ENCODE measurements around the gene PNP.

PNP gene

DNA sequence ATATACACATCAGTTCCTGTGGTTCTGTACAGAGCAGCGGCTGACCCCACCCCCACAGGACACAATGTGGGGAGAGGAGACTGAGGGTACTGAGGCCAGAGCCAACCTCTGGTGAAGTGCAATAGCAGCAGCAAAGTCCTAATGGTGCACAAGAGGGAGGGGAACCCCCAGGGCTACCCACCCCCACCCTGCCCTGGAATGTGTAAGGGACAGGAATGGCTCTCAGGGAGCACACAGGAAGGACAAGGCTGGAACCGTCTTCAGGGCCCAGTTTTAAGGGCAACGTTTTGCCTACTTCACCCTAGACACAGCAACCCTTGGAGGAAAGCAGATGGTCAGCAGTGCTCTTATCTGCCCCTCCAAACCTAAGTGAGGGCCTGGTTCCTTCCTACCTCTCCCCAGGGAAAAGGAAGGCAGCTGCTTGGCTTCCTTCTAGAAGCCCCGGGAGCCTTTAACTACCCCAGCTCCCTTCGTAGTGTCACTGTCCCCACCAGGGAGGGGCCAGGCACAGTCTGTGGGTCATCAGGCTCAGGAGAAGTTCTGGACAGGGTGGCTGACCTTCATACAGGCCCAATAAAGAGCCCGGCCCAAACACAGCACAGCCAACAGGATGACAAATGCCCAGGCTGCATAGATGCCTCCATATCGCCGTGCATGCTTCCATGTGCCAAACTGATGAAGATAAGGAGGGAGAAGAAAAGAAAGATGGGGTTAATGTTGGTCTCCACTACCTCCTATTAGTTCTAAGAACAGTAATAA lies 11.0 kb upstream of the PNP start:
- H3K4me3 ChIP-seq (replicated peaks; ENCODE audit: insufficient read depth, low read length): no peak overlapping the region
- DNase-seq (ENCODE audit: low read depth in 1 of 2, low spot score in 1 of 2): peak in 1 of 2 experiments; percentile 38
- no peaks in the 10 kb centered on the region for H3K27me3 ChIP-seq (ENCODE audit: insufficient read depth, poor library complexity, severe bottlenecking)
- TF ChIP-seq GABPA (IDR thresholded peaks at IDR 0.05; ENCODE audit: low read depth) (no peak), POLR2AphosphoS5 (IDR thresholded peaks at IDR 0.05; ENCODE audit: low read depth) (no peak; the same call in 1 of the 2 replicates), CTCF (IDR thresholded peaks at IDR 0.05; ENCODE audit: insufficient read depth, low read length) (no peak), SPI1 (IDR thresholded peaks at IDR 0.05; ENCODE audit: borderline replicate concordance, low read depth) (no peak)
- TF ChIP-seq, protein P1, sequence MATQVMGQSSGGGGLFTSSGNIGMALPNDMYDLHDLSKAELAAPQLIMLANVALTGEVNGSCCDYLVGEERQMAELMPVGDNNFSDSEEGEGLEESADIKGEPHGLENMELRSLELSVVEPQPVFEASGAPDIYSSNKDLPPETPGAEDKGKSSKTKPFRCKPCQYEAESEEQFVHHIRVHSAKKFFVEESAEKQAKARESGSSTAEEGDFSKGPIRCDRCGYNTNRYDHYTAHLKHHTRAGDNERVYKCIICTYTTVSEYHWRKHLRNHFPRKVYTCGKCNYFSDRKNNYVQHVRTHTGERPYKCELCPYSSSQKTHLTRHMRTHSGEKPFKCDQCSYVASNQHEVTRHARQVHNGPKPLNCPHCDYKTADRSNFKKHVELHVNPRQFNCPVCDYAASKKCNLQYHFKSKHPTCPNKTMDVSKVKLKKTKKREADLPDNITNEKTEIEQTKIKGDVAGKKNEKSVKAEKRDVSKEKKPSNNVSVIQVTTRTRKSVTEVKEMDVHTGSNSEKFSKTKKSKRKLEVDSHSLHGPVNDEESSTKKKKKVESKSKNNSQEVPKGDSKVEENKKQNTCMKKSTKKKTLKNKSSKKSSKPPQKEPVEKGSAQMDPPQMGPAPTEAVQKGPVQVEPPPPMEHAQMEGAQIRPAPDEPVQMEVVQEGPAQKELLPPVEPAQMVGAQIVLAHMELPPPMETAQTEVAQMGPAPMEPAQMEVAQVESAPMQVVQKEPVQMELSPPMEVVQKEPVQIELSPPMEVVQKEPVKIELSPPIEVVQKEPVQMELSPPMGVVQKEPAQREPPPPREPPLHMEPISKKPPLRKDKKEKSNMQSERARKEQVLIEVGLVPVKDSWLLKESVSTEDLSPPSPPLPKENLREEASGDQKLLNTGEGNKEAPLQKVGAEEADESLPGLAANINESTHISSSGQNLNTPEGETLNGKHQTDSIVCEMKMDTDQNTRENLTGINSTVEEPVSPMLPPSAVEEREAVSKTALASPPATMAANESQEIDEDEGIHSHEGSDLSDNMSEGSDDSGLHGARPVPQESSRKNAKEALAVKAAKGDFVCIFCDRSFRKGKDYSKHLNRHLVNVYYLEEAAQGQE (IDR thresholded peaks at IDR 0.05; ENCODE audit: insufficient replicate concordance, low read depth): no peak
- peak overlapping the region; percentile 98 for H3K27ac ChIP-seq (replicated peaks)

GRCh38 chr14:20460458-20461224 lies 8.6 kb upstream of the PNP start:
- Histone ChIP-seq H3K4me3 (replicated peaks; ENCODE audit: insufficient read depth, low read length) (peak overlapping the region; percentile 90), H3K27me3 (ENCODE audit: insufficient read depth, poor library complexity, severe bottlenecking) (no peaks in the 10 kb centered on the region), H3K27ac (replicated peaks) (peak overlapping the region; percentile 98)
- TF ChIP-seq GABPA (IDR thresholded peaks at IDR 0.05; ENCODE audit: low read depth) (no peak), POLR2AphosphoS5 (IDR thresholded peaks at IDR 0.05; ENCODE audit: low read depth) (0 out of 2 replicates have a peak, but pooled peaks have one; percentile 7)
- DNase-seq (ENCODE audit: low read depth in 1 of 2, low spot score in 1 of 2): peak in 1 of 2 experiments; percentile 17

- Histone ChIP-seq H3K4me3 (replicated peaks; ENCODE audit: insufficient read depth, low read length) (peak within 1 kb of the TSS; percentile 90), H3K27ac (replicated peaks) (peak within 1 kb of the TSS; percentile 98), H3K27me3 (ENCODE audit: insufficient read depth, poor library complexity, severe bottlenecking) (no peaks in the 10 kb centered on the region)
- peak; percentile 100 for DNase-seq (ENCODE audit: low read depth in 1 of 2, low spot score in 1 of 2)
- no peak for TF ChIP-seq SPI1 (IDR thresholded peaks at IDR 0.05; ENCODE audit: borderline replicate concordance, low read depth)
- peak; percentile 75 for TF ChIP-seq POLR2AphosphoS5 (IDR thresholded peaks at IDR 0.05; ENCODE audit: low read depth)
Measured at GRCh38 chr14:20461225-20462141, 7.7 kb upstream of the PNP start, which contains the start of gene PIP4P1. PIP4P1 (minus strand) TSS chr14:20461434; CDS start chr14:20461325, 109 bp downstream.

DNA sequence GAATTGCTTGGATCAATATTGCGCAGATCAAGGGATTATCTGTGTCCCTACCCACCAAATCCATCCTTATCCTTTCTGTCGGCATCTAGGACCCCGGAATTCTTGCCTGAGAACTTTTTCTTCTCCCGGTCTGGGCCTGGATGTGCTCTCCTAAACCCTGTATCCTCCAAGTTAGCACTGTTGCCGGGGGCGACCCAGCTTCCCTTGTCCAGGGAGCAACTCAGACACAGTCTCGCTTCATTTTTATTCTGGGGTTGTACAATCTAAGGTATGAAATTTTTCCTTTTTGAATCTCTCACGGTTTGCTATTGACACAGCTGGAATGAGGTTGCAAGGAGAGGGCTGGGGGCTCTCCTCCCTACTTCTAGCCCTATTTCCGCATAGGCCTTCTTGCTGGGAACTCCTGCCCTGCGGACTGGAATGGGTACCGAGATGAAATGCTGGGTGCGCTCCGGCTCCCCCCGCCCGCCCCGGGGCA lies 403 bp upstream of the PNP start:
- Histone ChIP-seq H3K27ac (replicated peaks) (peak overlapping the region; percentile 98), H3K4me3 (replicated peaks; ENCODE audit: insufficient read depth, low read length) (peak overlapping the region; percentile 97), H3K27me3 (ENCODE audit: insufficient read depth, poor library complexity, severe bottlenecking) (no peaks in the 10 kb centered on the region)
- TF ChIP-seq CTCF (IDR thresholded peaks at IDR 0.05; ENCODE audit: insufficient read depth, low read length): no peak
- TF ChIP-seq GABPA (IDR thresholded peaks at IDR 0.05; ENCODE audit: low read depth): no peak
- TF ChIP-seq SPI1 (IDR thresholded peaks at IDR 0.05; ENCODE audit: borderline replicate concordance, low read depth): no peak
- TF ChIP-seq, protein P1 (IDR thresholded peaks at IDR 0.05; ENCODE audit: insufficient replicate concordance, low read depth): no peak
- no peak for TF ChIP-seq POLR2AphosphoS5 (IDR thresholded peaks at IDR 0.05; ENCODE audit: low read depth)
- DNase-seq (ENCODE audit: low read depth in 1 of 2, low spot score in 1 of 2): peak in 1 of 2 experiments; percentile 33
